ENCODE results near the gene ZNF555. TPM values are rescaled to one million over a fixed set of nuclear protein-coding genes. Genes with fewer than 3 reads are reported as not detected.

ZNF555 gene
- total and polyA plus RNA-seq, 9 of the 15 experiments (the other 6 are each of a cell fraction or from before 2014, with no cell fraction given), result 2.0 to 6.7 (median 5.4) TPM

DNA sequence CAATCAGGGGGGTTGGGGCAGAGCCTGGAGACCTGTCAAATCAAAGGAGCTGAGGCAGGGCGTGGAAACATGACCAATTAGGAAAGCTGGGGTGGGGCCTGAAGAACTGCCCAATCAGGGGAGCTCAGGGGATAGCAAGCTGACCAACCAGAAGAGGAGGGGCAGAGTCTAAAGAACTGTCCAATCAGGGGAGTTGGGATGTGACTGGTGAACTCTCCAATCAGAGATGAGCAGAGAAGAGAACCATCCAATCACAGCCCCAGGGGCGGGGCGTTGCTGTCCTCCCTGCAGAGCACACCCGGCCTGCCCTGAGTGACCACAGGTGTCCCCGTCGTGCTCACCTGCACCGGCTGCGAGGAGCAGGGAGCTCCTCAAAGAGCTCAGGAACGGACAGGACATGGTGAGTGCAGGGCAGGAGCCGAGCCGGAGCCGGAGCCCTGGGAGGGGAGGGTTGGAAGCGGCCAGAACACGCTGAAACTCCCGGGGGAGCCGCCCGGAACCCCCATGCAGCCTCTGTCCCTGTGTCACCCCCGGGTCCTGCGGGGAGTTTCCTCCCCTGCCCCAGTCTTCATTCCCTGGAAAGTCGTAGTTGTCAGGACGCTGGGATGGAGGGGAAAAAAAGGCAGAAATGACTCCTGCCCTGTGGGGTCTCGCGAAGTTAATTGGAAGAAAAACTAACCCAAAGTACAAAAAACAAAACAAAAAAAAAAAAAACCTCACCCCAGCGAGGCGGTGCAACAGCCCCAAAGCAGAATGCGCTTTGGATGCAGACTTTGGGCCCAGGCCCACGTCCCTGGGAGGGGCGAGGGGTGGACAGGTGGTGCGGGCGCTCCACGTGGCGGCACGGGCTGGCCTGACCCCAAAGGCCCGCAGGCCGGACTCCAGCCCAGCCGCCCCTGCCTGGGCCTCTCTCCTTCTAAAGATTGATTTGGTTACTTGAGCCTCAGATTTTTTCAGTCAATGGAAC is 26.0 kb downstream of the ZNF555 start, which contains the start of gene ZNF556:
ZNF556 (plus strand) TSS at position 311 of the 967 bp plus-strand sequence; CDS start at position 398, 87 bp downstream.
- 72% methylated on average over 31 of the region's 36 CpGs for WGBS (ENCODE audit: insufficient coverage, low coverage, missing lambda C conversion rate)
- Histone ChIP-seq H3K9ac (ENCODE audit: insufficient read depth in 1 of 2, low read depth in 2 of 2, low read length in 2 of 2) (peak within 1 kb of the TSS; percentile 13 to 36; a peak in 1 of 4 replicates), H4K20me1 (replicated peaks; ENCODE audit: control insufficient read depth, insufficient read depth, low read length) (no peaks in the 10 kb centered on the region), H3K4me1 (replicated peaks in 1 of 2; ENCODE audit: control insufficient read depth in 2 of 2, insufficient read depth in 2 of 2, low read length in 2 of 2) (peaks cover 12 to 21% of the 10 kb centered on the region in 2 experiments; a peak in 4 of 5 replicates), H3K27ac (ENCODE audit: extremely low read depth, low read depth, low read length) (peak within 1 kb of the TSS; percentile 74; the same call in 1 of the 3 replicates), H3K79me2 (ENCODE audit: control insufficient read depth, insufficient read depth, low read length) (no peaks in the 10 kb centered on the region), H3K9me1 (ENCODE audit: control insufficient read depth, insufficient read depth, low read length) (no peaks in the 10 kb centered on the region), H3K36me3 (ENCODE audit: control insufficient read depth, insufficient read depth, low read length) (no peaks in the 10 kb centered on the region), H3K9me3 (replicated peaks; ENCODE audit: control insufficient read depth, insufficient read depth, low read depth, low read length) (peaks cover 4% of the 10 kb centered on the region), H2AFZ (ENCODE audit: low read depth, low read length) (0 out of 2 replicates have a peak within 1 kb of the TSS, but pooled peaks have one; percentile 46), H3K4me3 (no peak within 1 kb of the TSS), H3K4me2 (ENCODE audit: insufficient read depth, low read length) (0 out of 2 replicates have a peak within 1 kb of the TSS, but pooled peaks have one; percentile 1), H3K27me3 (ENCODE audit: control insufficient read depth in 2 of 2, insufficient read depth in 2 of 2, low read length in 2 of 2) (no peaks in the 10 kb centered on the region; a peak in 1 of 5 replicates)
- peak; percentile 96 for ATAC-seq
- FAIRE-seq, result peak; percentile 87
- CTCF ChIA-PET (ENCODE audit: low intra/inter-chr PET ratio), result no interaction called here
- intact Hi-C loops (cut with micrococcal nuclease) (no loop called here), in situ Hi-C loops (cut with MboI) (no loop called here)
- DNase-seq (ENCODE audit: extremely low read depth in 1 of 4, low spot score in 3 of 4), result peak; percentile 45 to 83 (median 70)
- POLR2A ChIA-PET, result interaction anchor here (0.6 kb wide), 1 partner anchor 144 kb away, joined by 3 read pairs; no protein-coding TSS in a partner anchor
- no TSS peak for BruUV-seq (replicated peaks)
- TF ChIP-seq NONO (IDR thresholded peaks at IDR 0.05; ENCODE audit: low read depth in 2 of 2, low read length in 1 of 2) (no peak), KLF6 (CRISPR knock-in tag; IDR thresholded peaks at IDR 0.05; ENCODE audit: borderline replicate concordance) (no peak), ZNF696 (CRISPR knock-in tag; conservative IDR thresholded peaks at IDR 0.05) (no peak), KHSRP (IDR thresholded peaks at IDR 0.05) (no peak), NEUROD1 (IDR thresholded peaks at IDR 0.05; ENCODE audit: borderline replicate concordance, low read depth, low read length, partially characterized antibody) (peak; percentile 53), NCOA6 (IDR thresholded peaks at IDR 0.05) (no peak), HNRNPL (IDR thresholded peaks at IDR 0.05; ENCODE audit: low read depth, low read length) (no peak), POLR2AphosphoS5 (IDR thresholded peaks at IDR 0.05; ENCODE audit: control insufficient read depth, insufficient read depth, low read depth, low read length) (no peak), HCFC1 (IDR thresholded peaks at IDR 0.05; ENCODE audit: low read depth, low read length) (no peak), CEBPG (CRISPR knock-in tag; IDR thresholded peaks at IDR 0.05) (no peak), CEBPG (tag; conservative IDR thresholded peaks at IDR 0.05 in 1 of 2, IDR thresholded peaks at IDR 0.05 in 1 of 2) (no peak)
- TF ChIP-seq, protein P1, sequence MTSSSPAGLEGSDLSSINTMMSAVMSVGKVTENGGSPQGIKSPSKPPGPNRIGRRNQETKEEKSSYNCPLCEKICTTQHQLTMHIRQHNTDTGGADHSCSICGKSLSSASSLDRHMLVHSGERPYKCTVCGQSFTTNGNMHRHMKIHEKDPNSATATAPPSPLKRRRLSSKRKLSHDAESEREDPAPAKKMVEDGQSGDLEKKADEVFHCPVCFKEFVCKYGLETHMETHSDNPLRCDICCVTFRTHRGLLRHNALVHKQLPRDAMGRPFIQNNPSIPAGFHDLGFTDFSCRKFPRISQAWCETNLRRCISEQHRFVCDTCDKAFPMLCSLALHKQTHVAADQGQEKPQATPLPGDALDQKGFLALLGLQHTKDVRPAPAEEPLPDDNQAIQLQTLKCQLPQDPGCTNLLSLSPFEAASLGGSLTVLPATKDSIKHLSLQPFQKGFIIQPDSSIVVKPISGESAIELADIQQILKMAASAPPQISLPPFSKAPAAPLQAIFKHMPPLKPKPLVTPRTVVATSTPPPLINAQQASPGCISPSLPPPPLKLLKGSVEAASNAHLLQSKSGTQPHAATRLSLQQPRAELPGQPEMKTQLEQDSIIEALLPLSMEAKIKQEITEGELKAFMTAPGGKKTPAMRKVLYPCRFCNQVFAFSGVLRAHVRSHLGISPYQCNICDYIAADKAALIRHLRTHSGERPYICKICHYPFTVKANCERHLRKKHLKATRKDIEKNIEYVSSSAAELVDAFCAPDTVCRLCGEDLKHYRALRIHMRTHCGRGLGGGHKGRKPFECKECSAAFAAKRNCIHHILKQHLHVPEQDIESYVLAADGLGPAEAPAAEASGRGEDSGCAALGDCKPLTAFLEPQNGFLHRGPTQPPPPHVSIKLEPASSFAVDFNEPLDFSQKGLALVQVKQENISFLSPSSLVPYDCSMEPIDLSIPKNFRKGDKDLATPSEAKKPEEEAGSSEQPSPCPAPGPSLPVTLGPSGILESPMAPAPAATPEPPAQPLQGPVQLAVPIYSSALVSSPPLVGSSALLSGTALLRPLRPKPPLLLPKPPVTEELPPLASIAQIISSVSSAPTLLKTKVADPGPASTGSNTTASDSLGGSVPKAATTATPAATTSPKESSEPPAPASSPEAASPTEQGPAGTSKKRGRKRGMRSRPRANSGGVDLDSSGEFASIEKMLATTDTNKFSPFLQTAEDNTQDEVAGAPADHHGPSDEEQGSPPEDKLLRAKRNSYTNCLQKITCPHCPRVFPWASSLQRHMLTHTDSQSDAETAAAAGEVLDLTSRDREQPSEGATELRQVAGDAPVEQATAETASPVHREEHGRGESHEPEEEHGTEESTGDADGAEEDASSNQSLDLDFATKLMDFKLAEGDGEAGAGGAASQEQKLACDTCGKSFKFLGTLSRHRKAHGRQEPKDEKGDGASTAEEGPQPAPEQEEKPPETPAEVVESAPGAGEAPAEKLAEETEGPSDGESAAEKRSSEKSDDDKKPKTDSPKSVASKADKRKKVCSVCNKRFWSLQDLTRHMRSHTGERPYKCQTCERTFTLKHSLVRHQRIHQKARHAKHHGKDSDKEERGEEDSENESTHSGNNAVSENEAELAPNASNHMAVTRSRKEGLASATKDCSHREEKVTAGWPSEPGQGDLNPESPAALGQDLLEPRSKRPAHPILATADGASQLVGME (CRISPR knock-in tag; IDR thresholded peaks at IDR 0.05), result no peak
- TF ChIP-seq, protein P2, sequence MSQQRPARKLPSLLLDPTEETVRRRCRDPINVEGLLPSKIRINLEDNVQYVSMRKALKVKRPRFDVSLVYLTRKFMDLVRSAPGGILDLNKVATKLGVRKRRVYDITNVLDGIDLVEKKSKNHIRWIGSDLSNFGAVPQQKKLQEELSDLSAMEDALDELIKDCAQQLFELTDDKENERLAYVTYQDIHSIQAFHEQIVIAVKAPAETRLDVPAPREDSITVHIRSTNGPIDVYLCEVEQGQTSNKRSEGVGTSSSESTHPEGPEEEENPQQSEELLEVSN (IDR thresholded peaks at IDR 0.05; ENCODE audit: borderline replicate concordance in 1 of 2, extremely low read depth in 1 of 2, insufficient read depth in 1 of 2, insufficient read length in 1 of 2, low read depth in 1 of 2, low read length in 1 of 2, poor library complexity in 1 of 2, severe bottlenecking in 1 of 2), result no peak

Measured in K562 (cell line).